K562 (cell line): Measurements from ENCODE around the gene PSMD11. TPM values are rescaled to one million over a fixed set of nuclear protein-coding genes. Genes with fewer than 3 reads are reported as not detected.

Experiments
- ATF7 ChIP-seq: fragments of 450-650 bp; IDR thresholded peaks from 2 replicates; pipeline ENCODE4 v1.7.1; 2014; ENCODE audit warnings: mild to moderate bottlenecking, moderate library complexity
- BCOR ChIP-seq: fragments of 450-650 bp; IDR thresholded peaks from 2 replicates; pipeline ENCODE4 v1.6.1; 2016
- BMI1 ChIP-seq: fragments of 150-350 bp; IDR thresholded peaks from 2 replicates; pipeline ENCODE4 v1.6.1; 2014; ENCODE audit warnings: low read length
- CSDE1 ChIP-seq, 2 experiments: fragments of 450-650 bp; IDR thresholded peaks; 2 replicates each; pipeline ENCODE4 v1.6.1; 2016; ENCODE audit warnings: mild to moderate bottlenecking in 1 of 2
- DNMT1 ChIP-seq: fragments of 450-650 bp; IDR thresholded peaks from 2 replicates; pipeline ENCODE4 v1.6.1; 2016; ENCODE audit warnings: antibody characterized with exemption, mild to moderate bottlenecking
- E2F3 ChIP-seq: fragments of 250-450 bp; sonication (Bioruptor Pico); IDR thresholded peaks from 2 replicates; pipeline ENCODE4 v1.4.0; 2020; ENCODE audit warnings: mild to moderate bottlenecking
- GABPB1 ChIP-seq: sonication (generic); formaldehyde crosslinking; IDR thresholded peaks from 2 replicates; pipeline ENCODE4 v1.8.0; 2022; ENCODE audit warnings: mild to moderate bottlenecking, missing genetic modification reagents
- KDM4B ChIP-seq, 2 experiments: fragments of 450-650 bp in 1 of 2; sonication (generic) in 1 of 2; IDR thresholded peaks; 2 replicates each; pipeline ENCODE4 v1.6.1; 2016 to 2017; ENCODE audit warnings: borderline replicate concordance in 2 of 2, antibody characterized with exemption in 1 of 2, low read depth in 1 of 2, mild to moderate bottlenecking in 1 of 2
- MYC ChIP-seq, 2 experiments: fragments of 250-450 bp in 1 of 2; sonication (Bioruptor Pico) in 1 of 2; IDR thresholded peaks; 2 replicates each; pipeline versions ENCODE4 v1.5.1 to v1.6.1; 2012 to 2021; ENCODE audit warnings: low read depth in 2 of 2, borderline replicate concordance in 1 of 2, improper control_type of control experiment in 1 of 2, low read length in 1 of 2, mild to moderate bottlenecking in 1 of 2, moderate library complexity in 1 of 2
- PHF8 ChIP-seq: fragments of 200-600 bp; sonication (generic); IDR thresholded peaks from 2 replicates; pipeline ENCODE4 v1.6.1; 2012; ENCODE audit warnings: mixed run types, mild to moderate bottlenecking, inconsistent platforms, low read length, moderate library complexity, borderline replicate concordance
- POLR2A ChIP-seq: fragments of 450-650 bp; conservative IDR thresholded peaks from 2 replicates; pipeline ENCODE4 v1.6.1; 2016
- POLR2B ChIP-seq: fragments of 450-650 bp; IDR thresholded peaks from 2 replicates; pipeline ENCODE4 v1.6.1; 2018; ENCODE audit warnings: low read depth; ENCODE audit not compliant: partially characterized antibody
- POLR2G ChIP-seq: fragments of 200-400 bp; formaldehyde crosslinking; IDR thresholded peaks from 2 replicates; pipeline ENCODE4 v1.6.1; 2017; ENCODE audit warnings: low read depth, mild to moderate bottlenecking, antibody characterized with exemption, low read length, moderate library complexity
- PYGO2 ChIP-seq: fragments of 450-650 bp; IDR thresholded peaks from 2 replicates; pipeline ENCODE4 v1.6.1; 2016; ENCODE audit warnings: mild to moderate bottlenecking, missing genetic modification characterization, moderate library complexity, missing compliant biosample characterization
- RFX5 ChIP-seq: IDR thresholded peaks from 2 replicates; pipeline ENCODE4 v1.6.1; 2011; ENCODE audit warnings: low read depth, mild to moderate bottlenecking, improper control_type of control experiment, low read length
- SMARCA5 ChIP-seq: fragments of 450-650 bp; IDR thresholded peaks from 2 replicates; pipeline ENCODE4 v1.6.1; 2016
- SMARCC2 ChIP-seq: fragments of 450-650 bp; IDR thresholded peaks from 2 replicates; pipeline ENCODE4 v1.6.1; 2017; ENCODE audit warnings: antibody characterized with exemption, moderate library complexity, mild to moderate bottlenecking, low read depth
- STAT5A ChIP-seq: IDR thresholded peaks from 2 replicates; pipeline ENCODE4 v1.6.1; 2012; ENCODE audit warnings: low read length, inconsistent platforms, borderline replicate concordance
- TBL1XR1 ChIP-seq, 2 experiments: IDR thresholded peaks; 2 replicates each; pipeline ENCODE4 v1.6.1; 2012; ENCODE audit warnings: improper control_type of control experiment in 2 of 2, low read length in 2 of 2, mild to moderate bottlenecking in 1 of 2
- TRIM24 ChIP-seq, 2 experiments: fragments of 450-650 bp; IDR thresholded peaks; 2 replicates each; pipeline ENCODE4 v1.6.1; 2016
- U2AF2 ChIP-seq: fragments of 200-400 bp; formaldehyde crosslinking; optimal IDR thresholded peaks from 2 replicates; pipeline ENCODE3; 2017; ENCODE audit warnings: low read depth, mild to moderate bottlenecking, low read length
- ZC3H8 ChIP-seq: fragments of 450-650 bp; IDR thresholded peaks from 2 replicates; pipeline ENCODE4 v1.6.1; 2017
- ZFP1 ChIP-seq: fragments of 450-650 bp; formaldehyde crosslinking; IDR thresholded peaks from 2 replicates; pipeline ENCODE4 v1.4.0; 2020; ENCODE audit warnings: mild to moderate bottlenecking, mixed read lengths
- ZNF121 ChIP-seq: sonication (generic); formaldehyde crosslinking; conservative IDR thresholded peaks from 2 replicates; pipeline ENCODE4 v1.8.0; 2022; ENCODE audit warnings: missing genetic modification reagents
- ZNF140 ChIP-seq: fragments of 250-450 bp; sonication (Bioruptor Pico); IDR thresholded peaks from 2 replicates; pipeline ENCODE4 v1.8.0; 2021; ENCODE audit warnings: moderate library complexity, mild to moderate bottlenecking, inconsistent platforms
- ZNF232 ChIP-seq: sonication (generic); formaldehyde crosslinking; IDR thresholded peaks from 2 replicates; pipeline ENCODE4 v1.8.0; 2022; ENCODE audit warnings: mild to moderate bottlenecking, missing genetic modification reagents
- ZNF79 ChIP-seq: fragments of 250-450 bp; sonication (Bioruptor Pico); IDR thresholded peaks from 2 replicates; pipeline ENCODE4 v1.4.0; 2020; ENCODE audit warnings: low read depth, mild to moderate bottlenecking, moderate library complexity
- ZSCAN29 ChIP-seq: fragments of 450-650 bp; IDR thresholded peaks from 2 replicates; pipeline ENCODE4 v1.6.1; 2017
- polyA plus RNA-seq, 8 experiments: library from polyadenylated mRNA; depleted of rRNA in 4 of 8; stranded (reverse) in 5 of 8; unstranded in 3 of 8; fragments of >200 nt; fragmentation: Nextera tagmentation in 2 of 8; fragmentation: Illumina TruSeq in 1 of 8; extraction: Ambion mirVana in 2 of 8; extraction: Trizol in 1 of 8; gene quantifications; 2 replicates each; pipeline versions ENCODE4 v1.2.1 to v1.2.3, GENCODE V29; 2011 to 2014; ENCODE audit warnings: inconsistent platforms in 1 of 8, missing spikeins in 1 of 8
- total RNA-seq, 7 experiments: library from RNA; depleted of rRNA in 6 of 7; stranded (reverse); fragments of >200 nt in 6 of 7; fragmentation: Illumina TruSeq in 2 of 7; extraction: Trizol in 2 of 7; gene quantifications; 2 replicates each; pipeline versions ENCODE4 v1.2.1 to v1.2.3, GENCODE V29; 2011 to 2021; ENCODE audit warnings: low replicate concordance in 1 of 7
- TF ChIP-seq, protein P1 (sequence below): fragments of 250-450 bp; sonication (Bioruptor Pico); IDR thresholded peaks from 2 replicates; pipeline ENCODE4 v1.4.0; 2020
- TF ChIP-seq, protein P2 (sequence below): IDR thresholded peaks from 2 replicates; pipeline ENCODE4 v1.6.1; 2012; ENCODE audit warnings: low read depth, low read length, improper control_type of control experiment, borderline replicate concordance

The PSMD11 gene
- total and polyA plus RNA-seq, 9 of the 15 experiments (the other 6 are each of a cell fraction or from before 2014, with no cell fraction given): 104 to 378 (median 158) TPM

GRCh38 chr17:32444301-32445073 is at the start of gene PSMD11 (continued):
- no peak for TF ChIP-seq CSDE1 (IDR thresholded peaks at IDR 0.05)
- no peak for TF ChIP-seq STAT5A
- peak in 1 of 2 experiments; percentile 69; a peak in 2 of 4 replicates for TF ChIP-seq TBL1XR1 (IDR thresholded peaks at IDR 0.05; ENCODE audit: low read length in 2 of 2)
- TF ChIP-seq SMARCC2: no peak
- TF ChIP-seq RFX5: no peak
- peak in 1 of 2 experiments; percentile 98; a peak in 1 of 4 replicates for TF ChIP-seq KDM4B (IDR thresholded peaks at IDR 0.05; ENCODE audit: borderline replicate concordance in 2 of 2, low read depth in 1 of 2)
- peak; percentile 88 for TF ChIP-seq POLR2A
- TF ChIP-seq E2F3: no peak
- TF ChIP-seq U2AF2: no peak
- peak; percentile 85 for TF ChIP-seq POLR2B
- TF ChIP-seq ZSCAN29: no peak
- TF ChIP-seq POLR2G: peak; percentile 95
- no peak for TF ChIP-seq ZNF121
- no peak for TF ChIP-seq BMI1
- TF ChIP-seq ATF7: peak; percentile 86
- TF ChIP-seq TRIM24 (IDR thresholded peaks at IDR 0.05): peak in 1 of 2 experiments; percentile 86; a peak in 2 of 4 replicates
- TF ChIP-seq, protein P1, sequence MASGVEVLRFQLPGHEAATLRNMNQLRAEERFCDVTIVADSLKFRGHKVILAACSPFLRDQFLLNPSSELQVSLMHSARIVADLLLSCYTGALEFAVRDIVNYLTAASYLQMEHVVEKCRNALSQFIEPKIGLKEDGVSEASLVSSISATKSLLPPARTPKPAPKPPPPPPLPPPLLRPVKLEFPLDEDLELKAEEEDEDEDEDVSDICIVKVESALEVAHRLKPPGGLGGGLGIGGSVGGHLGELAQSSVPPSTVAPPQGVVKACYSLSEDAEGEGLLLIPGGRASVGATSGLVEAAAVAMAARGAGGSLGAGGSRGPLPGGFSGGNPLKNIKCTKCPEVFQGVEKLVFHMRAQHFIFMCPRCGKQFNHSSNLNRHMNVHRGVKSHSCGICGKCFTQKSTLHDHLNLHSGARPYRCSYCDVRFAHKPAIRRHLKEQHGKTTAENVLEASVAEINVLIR: peak; percentile 36; the same call in 1 of the 2 replicates
- no peak for TF ChIP-seq BCOR
- no peak for TF ChIP-seq SMARCA5
- no peak for TF ChIP-seq ZNF79 (CRISPR knock-in tag)
- no peak for TF ChIP-seq ZFP1
- TF ChIP-seq PHF8: peak; percentile 86; the same call in 1 of the 2 replicates
- TF ChIP-seq PYGO2: no peak
- TF ChIP-seq ZC3H8: no peak
- TF ChIP-seq ZNF140: no peak
- TF ChIP-seq, protein P2, sequence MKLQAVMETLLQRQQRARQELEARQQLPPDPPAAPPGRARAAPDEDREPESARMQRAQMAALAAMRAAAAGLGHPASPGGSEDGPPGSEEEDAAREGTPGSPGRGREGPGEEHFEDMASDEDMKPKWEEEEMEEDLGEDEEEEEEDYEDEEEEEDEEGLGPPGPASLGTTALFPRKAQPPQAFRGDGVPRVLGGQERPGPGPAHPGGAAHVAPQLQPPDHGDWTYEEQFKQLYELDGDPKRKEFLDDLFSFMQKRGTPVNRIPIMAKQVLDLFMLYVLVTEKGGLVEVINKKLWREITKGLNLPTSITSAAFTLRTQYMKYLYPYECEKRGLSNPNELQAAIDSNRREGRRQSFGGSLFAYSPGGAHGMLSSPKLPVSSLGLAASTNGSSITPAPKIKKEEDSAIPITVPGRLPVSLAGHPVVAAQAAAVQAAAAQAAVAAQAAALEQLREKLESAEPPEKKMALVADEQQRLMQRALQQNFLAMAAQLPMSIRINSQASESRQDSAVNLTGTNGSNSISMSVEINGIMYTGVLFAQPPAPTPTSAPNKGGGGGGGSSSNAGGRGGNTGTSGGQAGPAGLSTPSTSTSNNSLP: 0 out of 2 replicates have a peak, but pooled peaks have one; percentile 16
- no peak for TF ChIP-seq DNMT1
- TF ChIP-seq ZNF232 (CRISPR knock-in tag): no peak
- TF ChIP-seq MYC (IDR thresholded peaks at IDR 0.05; ENCODE audit: low read depth, low read length): peak; percentile 74
- TF ChIP-seq MYC (CRISPR knock-in tag; IDR thresholded peaks at IDR 0.05; ENCODE audit: borderline replicate concordance, low read depth): no peak
- TF ChIP-seq GABPB1 (CRISPR knock-in tag): peak; percentile 97
